HepG2 (cell line): ENCODE results near the gene CSNK1D. TPM values are rescaled to one million over a fixed set of nuclear protein-coding genes. Genes with fewer than 3 reads are reported as not detected.

Experiments
- CSRNP2 ChIP-seq: sonication (generic); formaldehyde crosslinking; conservative IDR thresholded peaks from 2 replicates; pipeline ENCODE4 v1.8.0; 2022; ENCODE audit warnings: low read depth, missing genetic modification reagents
- HCFC1 ChIP-seq: fragments of 150-350 bp; IDR thresholded peaks from 2 replicates; pipeline ENCODE4 v1.6.1; 2014; ENCODE audit warnings: low read depth, low read length
- THAP11 ChIP-seq: IDR thresholded peaks from 2 replicates; pipeline ENCODE4 v1.6.1; 2016; ENCODE audit warnings: missing biosample characterization, missing genetic modification reagents
- UBTF ChIP-seq: sonication (generic); formaldehyde crosslinking; IDR thresholded peaks from 2 replicates; pipeline ENCODE4 v1.4.0; 2020; ENCODE audit warnings: mild to moderate bottlenecking, missing genetic modification reagents
- ZNF468 ChIP-seq: sonication (generic); formaldehyde crosslinking; IDR thresholded peaks from 2 replicates; pipeline ENCODE4 v1.8.0; 2022; ENCODE audit warnings: mild to moderate bottlenecking, moderate library complexity, missing genetic modification reagents
- polyA plus RNA-seq, 8 experiments: library from polyadenylated mRNA; depleted of rRNA in 3 of 8; stranded (reverse) in 7 of 8; unstranded in 1 of 8; fragments of >200 nt; fragmentation: Illumina TruSeq in 4 of 8; extraction: Trizol in 4 of 8; gene quantifications; 2 replicates each; pipeline versions ENCODE4 v1.2.1 to v1.2.3, GENCODE V29; 2011 to 2016; ENCODE audit warnings: low read depth in 4 of 8, missing spikeins in 1 of 8, mixed read lengths in 1 of 8; ENCODE audit not compliant: insufficient read depth in 1 of 8
- total RNA-seq, 5 experiments: library from RNA; depleted of rRNA; stranded (reverse); fragments of >200 nt; fragmentation: Illumina TruSeq; extraction: Trizol; gene quantifications; 2 replicates each; pipeline ENCODE4 v1.2.3, GENCODE V29; 2016; ENCODE audit warnings: low read depth in 1 of 5
- TF ChIP-seq, protein P1 (sequence below): sonication (generic); formaldehyde crosslinking; IDR thresholded peaks from 2 replicates; pipeline ENCODE4 v1.4.0; 2020; ENCODE audit warnings: missing genetic modification reagents
- TF ChIP-seq, protein P2 (sequence below): sonication (generic); formaldehyde crosslinking; IDR thresholded peaks from 2 replicates; pipeline ENCODE4 v1.5.0; 2020; ENCODE audit warnings: mild to moderate bottlenecking, missing genetic modification reagents
- TF ChIP-seq, protein P3 (sequence below): sonication (generic); formaldehyde crosslinking; IDR thresholded peaks from 2 replicates; pipeline ENCODE4 v1.4.0; 2020; ENCODE audit warnings: missing genetic modification reagents, borderline replicate concordance

The CSNK1D gene
- total and polyA plus RNA-seq, 2 of the 13 experiments (the other 11 are each of a cell fraction or from before 2014, with no cell fraction given): 31.5 to 128 TPM

DNA sequence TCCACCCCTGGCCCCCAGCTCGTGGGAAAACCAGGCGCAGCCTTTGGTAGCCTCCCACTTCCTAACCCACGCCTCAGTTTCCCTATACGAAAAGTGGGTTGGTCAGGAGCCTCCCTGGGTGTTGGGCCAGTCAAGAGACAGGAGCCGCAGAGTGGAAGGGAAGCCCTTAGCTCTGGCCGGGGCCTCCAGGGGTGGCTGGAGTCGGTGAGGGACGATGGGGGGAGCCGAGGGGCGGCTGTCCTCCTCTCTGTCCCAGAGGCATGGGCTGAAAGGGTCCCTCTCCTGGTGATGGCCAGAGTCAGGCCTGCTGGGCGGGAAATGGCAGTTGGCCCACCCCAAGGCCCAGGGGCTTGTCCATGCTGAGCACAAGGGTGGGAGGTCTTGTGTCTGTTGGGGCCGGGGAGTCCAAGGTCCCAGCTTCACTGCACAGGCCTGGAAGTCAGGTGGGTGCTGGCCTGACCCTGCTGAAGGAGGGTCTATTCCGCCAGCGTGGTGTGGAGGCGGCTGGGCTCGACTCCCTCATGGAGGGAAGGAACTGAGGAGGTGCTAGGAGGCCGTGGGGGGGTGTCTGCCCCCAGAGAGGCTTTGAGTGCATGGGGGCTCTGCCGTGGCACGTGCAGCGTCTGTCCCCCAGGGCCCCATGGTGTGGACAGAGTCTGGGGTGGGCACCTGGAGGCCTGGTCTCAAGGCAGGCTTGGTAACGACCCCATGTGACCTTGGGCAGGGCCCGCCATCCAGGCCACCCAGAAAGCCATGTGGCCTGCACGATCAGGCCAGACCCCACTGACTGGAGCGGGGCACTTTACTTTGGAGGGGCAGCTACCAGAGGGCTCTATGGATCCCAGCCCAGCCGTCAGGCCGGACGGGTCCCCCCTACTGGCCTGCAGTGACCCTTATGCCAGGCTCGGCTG is 43.5 kb downstream of the CSNK1D start (continued):
- TF ChIP-seq, protein P1, sequence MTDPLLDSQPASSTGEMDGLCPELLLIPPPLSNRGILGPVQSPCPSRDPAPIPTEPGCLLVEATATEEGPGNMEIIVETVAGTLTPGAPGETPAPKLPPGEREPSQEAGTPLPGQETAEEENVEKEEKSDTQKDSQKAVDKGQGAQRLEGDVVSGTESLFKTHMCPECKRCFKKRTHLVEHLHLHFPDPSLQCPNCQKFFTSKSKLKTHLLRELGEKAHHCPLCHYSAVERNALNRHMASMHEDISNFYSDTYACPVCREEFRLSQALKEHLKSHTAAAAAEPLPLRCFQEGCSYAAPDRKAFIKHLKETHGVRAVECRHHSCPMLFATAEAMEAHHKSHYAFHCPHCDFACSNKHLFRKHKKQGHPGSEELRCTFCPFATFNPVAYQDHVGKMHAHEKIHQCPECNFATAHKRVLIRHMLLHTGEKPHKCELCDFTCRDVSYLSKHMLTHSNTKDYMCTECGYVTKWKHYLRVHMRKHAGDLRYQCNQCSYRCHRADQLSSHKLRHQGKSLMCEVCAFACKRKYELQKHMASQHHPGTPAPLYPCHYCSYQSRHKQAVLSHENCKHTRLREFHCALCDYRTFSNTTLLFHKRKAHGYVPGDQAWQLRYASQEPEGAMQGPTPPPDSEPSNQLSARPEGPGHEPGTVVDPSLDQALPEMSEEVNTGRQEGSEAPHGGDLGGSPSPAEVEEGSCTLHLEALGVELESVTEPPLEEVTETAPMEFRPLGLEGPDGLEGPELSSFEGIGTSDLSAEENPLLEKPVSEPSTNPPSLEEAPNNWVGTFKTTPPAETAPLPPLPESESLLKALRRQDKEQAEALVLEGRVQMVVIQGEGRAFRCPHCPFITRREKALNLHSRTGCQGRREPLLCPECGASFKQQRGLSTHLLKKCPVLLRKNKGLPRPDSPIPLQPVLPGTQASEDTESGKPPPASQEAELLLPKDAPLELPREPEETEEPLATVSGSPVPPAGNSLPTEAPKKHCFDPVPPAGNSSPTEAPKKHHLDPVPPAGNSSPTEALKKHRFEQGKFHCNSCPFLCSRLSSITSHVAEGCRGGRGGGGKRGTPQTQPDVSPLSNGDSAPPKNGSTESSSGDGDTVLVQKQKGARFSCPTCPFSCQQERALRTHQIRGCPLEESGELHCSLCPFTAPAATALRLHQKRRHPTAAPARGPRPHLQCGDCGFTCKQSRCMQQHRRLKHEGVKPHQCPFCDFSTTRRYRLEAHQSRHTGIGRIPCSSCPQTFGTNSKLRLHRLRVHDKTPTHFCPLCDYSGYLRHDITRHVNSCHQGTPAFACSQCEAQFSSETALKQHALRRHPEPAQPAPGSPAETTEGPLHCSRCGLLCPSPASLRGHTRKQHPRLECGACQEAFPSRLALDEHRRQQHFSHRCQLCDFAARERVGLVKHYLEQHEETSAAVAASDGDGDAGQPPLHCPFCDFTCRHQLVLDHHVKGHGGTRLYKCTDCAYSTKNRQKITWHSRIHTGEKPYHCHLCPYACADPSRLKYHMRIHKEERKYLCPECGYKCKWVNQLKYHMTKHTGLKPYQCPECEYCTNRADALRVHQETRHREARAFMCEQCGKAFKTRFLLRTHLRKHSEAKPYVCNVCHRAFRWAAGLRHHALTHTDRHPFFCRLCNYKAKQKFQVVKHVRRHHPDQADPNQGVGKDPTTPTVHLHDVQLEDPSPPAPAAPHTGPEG (CRISPR knock-in tag): no peak
- TF ChIP-seq UBTF (CRISPR knock-in tag) (peak; percentile 27; the same call in 1 of the 2 replicates), CSRNP2 (CRISPR knock-in tag) (no peak), THAP11 (CRISPR knock-in tag) (no peak), ZNF468 (CRISPR knock-in tag) (peak; percentile 65; the same call in 1 of the 2 replicates), HCFC1 (no peak)
- TF ChIP-seq, protein P2, sequence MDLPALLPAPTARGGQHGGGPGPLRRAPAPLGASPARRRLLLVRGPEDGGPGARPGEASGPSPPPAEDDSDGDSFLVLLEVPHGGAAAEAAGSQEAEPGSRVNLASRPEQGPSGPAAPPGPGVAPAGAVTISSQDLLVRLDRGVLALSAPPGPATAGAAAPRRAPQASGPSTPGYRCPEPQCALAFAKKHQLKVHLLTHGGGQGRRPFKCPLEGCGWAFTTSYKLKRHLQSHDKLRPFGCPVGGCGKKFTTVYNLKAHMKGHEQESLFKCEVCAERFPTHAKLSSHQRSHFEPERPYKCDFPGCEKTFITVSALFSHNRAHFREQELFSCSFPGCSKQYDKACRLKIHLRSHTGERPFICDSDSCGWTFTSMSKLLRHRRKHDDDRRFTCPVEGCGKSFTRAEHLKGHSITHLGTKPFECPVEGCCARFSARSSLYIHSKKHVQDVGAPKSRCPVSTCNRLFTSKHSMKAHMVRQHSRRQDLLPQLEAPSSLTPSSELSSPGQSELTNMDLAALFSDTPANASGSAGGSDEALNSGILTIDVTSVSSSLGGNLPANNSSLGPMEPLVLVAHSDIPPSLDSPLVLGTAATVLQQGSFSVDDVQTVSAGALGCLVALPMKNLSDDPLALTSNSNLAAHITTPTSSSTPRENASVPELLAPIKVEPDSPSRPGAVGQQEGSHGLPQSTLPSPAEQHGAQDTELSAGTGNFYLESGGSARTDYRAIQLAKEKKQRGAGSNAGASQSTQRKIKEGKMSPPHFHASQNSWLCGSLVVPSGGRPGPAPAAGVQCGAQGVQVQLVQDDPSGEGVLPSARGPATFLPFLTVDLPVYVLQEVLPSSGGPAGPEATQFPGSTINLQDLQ: no peak
- TF ChIP-seq, protein P3, sequence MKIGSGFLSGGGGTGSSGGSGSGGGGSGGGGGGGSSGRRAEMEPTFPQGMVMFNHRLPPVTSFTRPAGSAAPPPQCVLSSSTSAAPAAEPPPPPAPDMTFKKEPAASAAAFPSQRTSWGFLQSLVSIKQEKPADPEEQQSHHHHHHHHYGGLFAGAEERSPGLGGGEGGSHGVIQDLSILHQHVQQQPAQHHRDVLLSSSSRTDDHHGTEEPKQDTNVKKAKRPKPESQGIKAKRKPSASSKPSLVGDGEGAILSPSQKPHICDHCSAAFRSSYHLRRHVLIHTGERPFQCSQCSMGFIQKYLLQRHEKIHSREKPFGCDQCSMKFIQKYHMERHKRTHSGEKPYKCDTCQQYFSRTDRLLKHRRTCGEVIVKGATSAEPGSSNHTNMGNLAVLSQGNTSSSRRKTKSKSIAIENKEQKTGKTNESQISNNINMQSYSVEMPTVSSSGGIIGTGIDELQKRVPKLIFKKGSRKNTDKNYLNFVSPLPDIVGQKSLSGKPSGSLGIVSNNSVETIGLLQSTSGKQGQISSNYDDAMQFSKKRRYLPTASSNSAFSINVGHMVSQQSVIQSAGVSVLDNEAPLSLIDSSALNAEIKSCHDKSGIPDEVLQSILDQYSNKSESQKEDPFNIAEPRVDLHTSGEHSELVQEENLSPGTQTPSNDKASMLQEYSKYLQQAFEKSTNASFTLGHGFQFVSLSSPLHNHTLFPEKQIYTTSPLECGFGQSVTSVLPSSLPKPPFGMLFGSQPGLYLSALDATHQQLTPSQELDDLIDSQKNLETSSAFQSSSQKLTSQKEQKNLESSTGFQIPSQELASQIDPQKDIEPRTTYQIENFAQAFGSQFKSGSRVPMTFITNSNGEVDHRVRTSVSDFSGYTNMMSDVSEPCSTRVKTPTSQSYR (CRISPR knock-in tag): no peak
